Nephron (organoid): ENCODE data around the gene BCL6.
A peak's percentile ranks its signal among the peaks of the same experiment; 100 is the strongest.

ENCODE experiments used
- H3K27ac Mint-ChIP-seq, 3 experiments: 2 replicates each; pipeline ENCODE4 v1.8.0; 2020; ENCODE audit warnings: mixed read lengths in 3 of 3, mild to moderate bottlenecking in 2 of 3, moderate library complexity in 1 of 3
- H3K27me3 Mint-ChIP-seq: 2 replicates; pipeline ENCODE4 v1.8.0; 2021; ENCODE audit warnings: low read depth, mild to moderate bottlenecking, moderate library complexity, mixed read lengths
- H3K36me3 Mint-ChIP-seq: 2 replicates; pipeline ENCODE4 v1.8.0; 2020; ENCODE audit warnings: low read depth, mixed read lengths
- H3K4me1 Mint-ChIP-seq: 2 replicates; pipeline ENCODE4 v1.8.0; 2020; ENCODE audit warnings: mixed read lengths
- H3K4me3 Mint-ChIP-seq, 3 experiments: 2 replicates each; pipeline ENCODE4 v1.8.0; 2020; ENCODE audit warnings: mild to moderate bottlenecking in 3 of 3, mixed read lengths in 3 of 3, moderate library complexity in 2 of 3
- H3K9me3 Mint-ChIP-seq: 2 replicates; pipeline ENCODE4 v1.8.0; 2020; ENCODE audit warnings: mixed read lengths
- CTCF ChIP-seq, 3 experiments: fragments of 200-600 bp; sonication (generic); IDR thresholded peaks; one replicate each; pipeline ENCODE4 v1.5.0; 2021; ENCODE audit warnings: antibody characterized with exemption in 3 of 3; ENCODE audit not compliant: unreplicated experiment in 3 of 3

Gene BCL6

DNA sequence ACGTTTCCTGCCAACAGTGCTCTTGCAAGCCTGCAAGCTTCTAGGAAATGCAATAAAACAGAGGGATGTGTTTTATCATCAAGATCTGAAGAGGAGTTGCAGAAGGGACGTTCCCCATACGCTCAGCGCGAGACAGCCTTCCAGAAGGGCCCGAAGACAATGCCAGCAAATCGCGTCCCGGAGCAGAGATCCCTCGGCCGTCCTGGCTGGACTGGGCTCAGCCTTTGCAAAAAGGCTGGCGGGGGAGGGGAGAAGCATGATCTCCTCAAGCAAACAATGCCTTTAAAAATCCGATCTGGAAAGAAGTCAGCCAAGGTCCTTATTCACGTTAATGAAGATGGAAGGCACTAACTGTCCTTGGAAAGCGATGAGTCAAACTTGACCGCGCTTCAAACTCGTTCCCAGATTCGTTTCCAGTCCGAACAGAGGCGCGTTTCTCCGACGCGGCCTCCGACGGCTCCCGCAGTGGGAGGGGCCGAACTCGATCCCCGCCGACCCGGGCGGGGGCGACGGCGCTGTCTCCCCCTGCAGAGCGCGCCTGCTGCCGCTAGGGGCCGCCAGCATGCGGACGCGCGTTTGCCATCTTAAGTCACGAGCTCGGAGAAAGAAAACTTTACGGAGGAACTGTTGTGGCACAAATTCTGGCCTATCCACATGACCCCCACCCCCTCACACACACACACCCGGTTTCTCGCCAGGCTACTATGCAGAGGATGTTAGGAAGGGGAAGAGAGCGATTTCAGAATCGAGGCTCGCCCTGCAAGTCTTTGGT is 5.5 kb downstream of the BCL6 start:
- TF ChIP-seq CTCF (IDR thresholded peaks at IDR 0.05; ENCODE audit: unreplicated experiment in 3 of 3): peak; percentile 92 to 99 (median 98)
- peaks cover 62% of the 10 kb centered on the region for H3K4me1 Mint-ChIP-seq
- no peaks in the 10 kb centered on the region for H3K9me3 Mint-ChIP-seq
- peak overlapping the region; percentile 97 to 100 (median 97) for H3K27ac Mint-ChIP-seq
- peak overlapping the region; percentile 94 to 98 (median 97) for H3K4me3 Mint-ChIP-seq
- peaks cover 4% of the 10 kb centered on the region for H3K27me3 Mint-ChIP-seq
- no peaks in the 10 kb centered on the region for H3K36me3 Mint-ChIP-seq

DNA sequence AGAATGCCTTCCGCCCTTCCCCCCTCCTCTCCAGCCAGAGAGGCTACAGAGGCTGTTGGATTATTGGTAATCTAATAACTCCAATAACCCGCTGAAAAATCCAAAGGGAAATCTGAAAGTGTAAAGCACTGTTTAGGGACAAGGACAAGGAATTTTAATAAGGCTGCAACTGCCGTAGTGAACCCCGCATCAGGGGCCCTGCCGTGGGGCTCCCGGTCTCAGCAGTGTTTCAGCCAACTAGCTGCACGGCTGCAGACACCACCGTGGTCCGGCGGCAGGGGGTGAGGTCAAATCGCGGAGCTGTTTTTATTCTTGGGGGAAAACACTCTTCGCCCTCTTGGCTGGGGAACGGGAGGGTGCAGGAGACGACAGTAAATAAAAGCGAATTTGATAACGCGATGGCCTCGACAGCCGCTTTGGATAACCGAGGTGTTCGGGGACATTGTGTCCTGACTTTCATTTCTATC is 6.1 kb downstream of the BCL6 start:
- Mint-ChIP-seq H3K27ac (peak overlapping the region; percentile 97 to 100 (median 97)), H3K4me3 (peak overlapping the region; percentile 94 to 98 (median 97)), H3K4me1 (peaks cover 65% of the 10 kb centered on the region), H3K36me3 (no peaks in the 10 kb centered on the region), H3K27me3 (peaks cover 4% of the 10 kb centered on the region), H3K9me3 (no peaks in the 10 kb centered on the region)
- TF ChIP-seq CTCF (IDR thresholded peaks at IDR 0.05; ENCODE audit: unreplicated experiment in 3 of 3): peak in 1 of 3 experiments; percentile 6

- Mint-ChIP-seq H3K27me3 (peaks cover 4% of the 10 kb centered on the region), H3K4me3 (peak overlapping the region; percentile 94 to 98 (median 97)), H3K36me3 (peaks cover under 1% of the 10 kb centered on the region), H3K27ac (peak overlapping the region; percentile 97 to 100 (median 97)), H3K4me1 (peaks cover 65% of the 10 kb centered on the region), H3K9me3 (no peaks in the 10 kb centered on the region)
- peak; percentile 76 to 78 (median 77) for TF ChIP-seq CTCF (IDR thresholded peaks at IDR 0.05; ENCODE audit: unreplicated experiment in 3 of 3)
Observed at GRCh38 chr3:187738331-187739093, 6.8 kb downstream of the BCL6 start.

DNA sequence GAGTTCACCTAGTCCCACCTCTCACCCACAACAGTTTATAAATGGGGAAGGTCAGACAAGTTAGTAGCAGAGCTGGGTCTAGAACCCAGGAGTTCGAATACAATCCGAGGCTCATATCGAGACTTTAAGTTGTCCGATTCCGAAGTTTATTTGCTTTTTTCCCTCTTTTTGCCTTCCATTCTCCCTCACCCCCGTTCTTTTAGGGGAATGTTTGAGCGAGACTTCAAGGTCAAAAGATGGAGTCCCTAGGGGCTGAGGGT is 7.3 kb downstream of the BCL6 start:
- no peaks in the 10 kb centered on the region for H3K9me3 Mint-ChIP-seq
- no peak for TF ChIP-seq CTCF (IDR thresholded peaks at IDR 0.05; ENCODE audit: unreplicated experiment in 3 of 3)
- peak overlapping the region; percentile 94 to 98 (median 97) for H3K4me3 Mint-ChIP-seq
- H3K4me1 Mint-ChIP-seq: peaks cover 65% of the 10 kb centered on the region
- peaks cover 4% of the 10 kb centered on the region for H3K27me3 Mint-ChIP-seq
- peaks cover 5% of the 10 kb centered on the region for H3K36me3 Mint-ChIP-seq
- peak overlapping the region; percentile 97 to 100 (median 97) for H3K27ac Mint-ChIP-seq

DNA sequence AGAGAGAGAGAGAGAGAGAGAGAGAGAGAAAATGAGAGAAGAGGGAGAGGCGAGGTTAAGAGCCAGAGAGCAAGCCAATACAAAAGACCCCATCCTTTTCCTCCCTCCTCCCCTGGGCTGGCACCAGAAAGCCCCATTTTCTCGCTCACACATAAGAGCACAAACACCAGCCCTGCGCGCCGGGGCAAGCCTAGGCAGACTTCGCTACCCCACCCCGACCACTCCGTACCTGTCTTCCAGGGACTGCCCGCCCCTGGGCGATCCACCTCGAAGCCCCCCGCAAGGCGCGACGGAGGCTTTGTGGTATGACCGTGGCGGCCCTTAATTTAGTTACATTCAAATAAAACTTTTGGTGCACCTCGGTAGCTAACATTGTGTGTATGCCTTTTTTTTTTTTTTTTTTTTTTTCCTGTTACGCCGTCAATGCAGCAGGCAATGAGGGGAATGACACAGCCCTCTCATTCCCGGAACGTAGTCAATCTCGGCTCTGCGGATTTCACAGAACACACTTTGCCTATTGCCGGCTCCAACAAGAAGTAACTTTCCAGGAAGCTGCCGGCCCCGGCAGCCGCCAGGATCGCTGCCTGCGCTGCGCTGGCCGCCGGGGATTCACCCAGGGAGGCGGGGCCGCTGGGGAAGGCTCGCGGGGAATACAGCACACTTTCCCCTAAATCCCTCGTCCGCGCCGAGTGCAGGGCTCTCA is 7.7 kb downstream of the BCL6 start:
- Mint-ChIP-seq H3K36me3 (peaks cover 9% of the 10 kb centered on the region), H3K4me1 (peaks cover 60% of the 10 kb centered on the region), H3K27me3 (peaks cover 4% of the 10 kb centered on the region), H3K4me3 (peak overlapping the region; percentile 94 to 98 (median 97)), H3K27ac (peak overlapping the region; percentile 83 to 100 (median 97)), H3K9me3 (no peaks in the 10 kb centered on the region)
- peak in 1 of 3 experiments; percentile 8 for TF ChIP-seq CTCF (IDR thresholded peaks at IDR 0.05; ENCODE audit: unreplicated experiment in 3 of 3)
